PC-9 (cell line): ENCODE results near the gene TTC28.

Source experiments
- CTCF ChIP-seq: fragments of 200-600 bp; sonication (generic); conservative IDR thresholded peaks from 2 replicates; pipeline ENCODE4 v1.6.1; 2017; ENCODE audit warnings: mixed run types, antibody characterized with exemption, mild to moderate bottlenecking, moderate library complexity
- EZH2 ChIP-seq: fragments of 200-600 bp; sonication (generic); IDR thresholded peaks from 2 replicates; pipeline ENCODE4 v1.8.0; 2017; ENCODE audit warnings: antibody characterized with exemption, low read depth

GRCh38 chr22:28052825-28053269, 626.8 kb downstream of the TTC28 start:
- TF ChIP-seq CTCF (no peak), EZH2 (no peak)
